GM21786 (cell line): Measurements from ENCODE around the gene IFI30.
"Not testable (repeated sequence)": the region's sequence is repeated elsewhere in the genome, so short reads cannot be mapped to it uniquely, and the experiment has no call there.

Experiments used
- ATAC-seq: cut with Tn5 transposase; IDR thresholded peaks from one replicate; pipeline ENCODE4 v1.9.1; 2021; ENCODE audit not compliant: unreplicated experiment

Gene IFI30

GRCh38 chr19:18152442-18152816, 21.2 kb upstream of the IFI30 start:
- peak; percentile 70 for ATAC-seq

GRCh38 chr19:18152817-18153555, 20.6 kb upstream of the IFI30 start, which contains the start of gene PIK3R2:
PIK3R2 (plus strand) TSS chr19:18153163; CDS start chr19:18155880, 2,717 bp downstream.
- ATAC-seq = peak; percentile 70

- ATAC-seq = no peak
Observed at GRCh38 chr19:18153556-18154134, 20.0 kb upstream of the IFI30 start.

- ATAC-seq = no peak
Observed at GRCh38 chr19:18155095-18156087, 18.2 kb upstream of the IFI30 start.

- ATAC-seq = no peak
Observed at GRCh38 chr19:18156268-18156667, 17.3 kb upstream of the IFI30 start.

GRCh38 chr19:18156841-18157464, 16.7 kb upstream of the IFI30 start:
- no peak for ATAC-seq

- ATAC-seq = no peak
Observed at GRCh38 chr19:18157465-18158063, 16.0 kb upstream of the IFI30 start.

GRCh38 chr19:18158467-18158866, 15.1 kb upstream of the IFI30 start:
- ATAC-seq = no peak

GRCh38 chr19:18159059-18159616, 14.5 kb upstream of the IFI30 start:
- not testable (repeated sequence) for ATAC-seq

- ATAC-seq = no peak
Observed at GRCh38 chr19:18159810-18160209, 13.8 kb upstream of the IFI30 start.

- ATAC-seq = no peak
Observed at GRCh38 chr19:18160493-18160970, 13.1 kb upstream of the IFI30 start.

- ATAC-seq = no peak
Observed at GRCh38 chr19:18160971-18161635, 12.5 kb upstream of the IFI30 start.

- ATAC-seq = no peak
Observed at GRCh38 chr19:18161636-18162002, 12.0 kb upstream of the IFI30 start.

- ATAC-seq = no peak
Observed at GRCh38 chr19:18164072-18164471, 9.5 kb upstream of the IFI30 start.

GRCh38 chr19:18165794-18166544, 7.6 kb upstream of the IFI30 start:
- no peak for ATAC-seq

- ATAC-seq = no peak
Observed at GRCh38 chr19:18167011-18167410, 6.6 kb upstream of the IFI30 start.

GRCh38 chr19:18167975-18168645, 5.5 kb upstream of the IFI30 start:
- no peak for ATAC-seq

- no peak for ATAC-seq
Observed at GRCh38 chr19:18168673-18169381, 4.8 kb upstream of the IFI30 start.
